Measurements from ENCODE around the gene EPB41L4B.

EPB41L4B gene

DNA sequence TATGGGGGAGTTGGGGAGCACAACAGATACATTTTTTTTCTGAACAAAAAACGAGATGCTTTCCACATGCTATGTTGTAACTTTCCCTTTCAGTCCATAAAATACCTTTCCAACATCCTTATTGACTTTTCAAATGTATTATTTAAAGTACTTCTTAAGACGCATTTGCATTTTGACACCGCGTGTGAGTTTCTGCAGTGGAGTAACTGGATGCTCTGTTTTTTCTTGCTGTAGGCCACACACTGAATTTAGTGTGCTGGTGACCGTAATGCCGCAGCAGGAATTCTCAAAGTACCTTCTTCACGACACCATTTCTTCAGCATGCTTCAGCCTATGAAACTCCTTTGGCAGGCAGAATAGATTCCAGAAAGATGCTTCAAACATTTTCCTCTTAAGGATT lies 14.3 kb upstream of the EPB41L4B start:
- no peak overlapping the region for H3K27ac ChIP-seq

DNA sequence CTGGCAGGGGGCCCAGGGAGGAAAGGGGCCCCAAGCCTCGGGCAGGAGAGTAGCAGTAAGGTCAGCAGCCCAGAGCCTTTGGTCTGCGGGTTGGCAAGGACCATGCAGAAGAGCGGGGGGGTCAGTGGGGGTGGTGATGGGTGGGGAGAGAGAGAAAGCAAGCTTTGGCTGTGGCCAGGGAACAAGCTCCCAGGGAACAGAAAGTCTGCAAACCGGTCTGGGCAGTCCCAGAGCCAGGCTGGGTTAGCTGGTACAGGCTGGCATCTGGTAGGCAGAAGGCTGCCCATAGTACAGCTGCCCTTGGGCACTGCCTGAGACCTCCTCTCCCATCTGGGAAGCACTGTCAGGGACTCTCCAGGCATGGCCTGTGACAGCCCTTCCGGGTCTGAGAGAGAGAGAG lies 10.5 kb upstream of the EPB41L4B start:
- no peak overlapping the region for H3K27ac ChIP-seq
- TF ChIP-seq, protein P1, sequence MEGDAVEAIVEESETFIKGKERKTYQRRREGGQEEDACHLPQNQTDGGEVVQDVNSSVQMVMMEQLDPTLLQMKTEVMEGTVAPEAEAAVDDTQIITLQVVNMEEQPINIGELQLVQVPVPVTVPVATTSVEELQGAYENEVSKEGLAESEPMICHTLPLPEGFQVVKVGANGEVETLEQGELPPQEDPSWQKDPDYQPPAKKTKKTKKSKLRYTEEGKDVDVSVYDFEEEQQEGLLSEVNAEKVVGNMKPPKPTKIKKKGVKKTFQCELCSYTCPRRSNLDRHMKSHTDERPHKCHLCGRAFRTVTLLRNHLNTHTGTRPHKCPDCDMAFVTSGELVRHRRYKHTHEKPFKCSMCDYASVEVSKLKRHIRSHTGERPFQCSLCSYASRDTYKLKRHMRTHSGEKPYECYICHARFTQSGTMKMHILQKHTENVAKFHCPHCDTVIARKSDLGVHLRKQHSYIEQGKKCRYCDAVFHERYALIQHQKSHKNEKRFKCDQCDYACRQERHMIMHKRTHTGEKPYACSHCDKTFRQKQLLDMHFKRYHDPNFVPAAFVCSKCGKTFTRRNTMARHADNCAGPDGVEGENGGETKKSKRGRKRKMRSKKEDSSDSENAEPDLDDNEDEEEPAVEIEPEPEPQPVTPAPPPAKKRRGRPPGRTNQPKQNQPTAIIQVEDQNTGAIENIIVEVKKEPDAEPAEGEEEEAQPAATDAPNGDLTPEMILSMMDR (IDR thresholded peaks at IDR 0.05) = no peak
- no peak for DNase-seq (ENCODE audit: low spot score)
- H3K4me3 ChIP-seq = no peak overlapping the region

More for the DNA sequence above, 14.3 kb upstream of the EPB41L4B start:
- no peak for DNase-seq (ENCODE audit: low spot score)
- TF ChIP-seq, protein P1 (IDR thresholded peaks at IDR 0.05) = no peak
- no peak overlapping the region for H3K4me3 ChIP-seq

DNA sequence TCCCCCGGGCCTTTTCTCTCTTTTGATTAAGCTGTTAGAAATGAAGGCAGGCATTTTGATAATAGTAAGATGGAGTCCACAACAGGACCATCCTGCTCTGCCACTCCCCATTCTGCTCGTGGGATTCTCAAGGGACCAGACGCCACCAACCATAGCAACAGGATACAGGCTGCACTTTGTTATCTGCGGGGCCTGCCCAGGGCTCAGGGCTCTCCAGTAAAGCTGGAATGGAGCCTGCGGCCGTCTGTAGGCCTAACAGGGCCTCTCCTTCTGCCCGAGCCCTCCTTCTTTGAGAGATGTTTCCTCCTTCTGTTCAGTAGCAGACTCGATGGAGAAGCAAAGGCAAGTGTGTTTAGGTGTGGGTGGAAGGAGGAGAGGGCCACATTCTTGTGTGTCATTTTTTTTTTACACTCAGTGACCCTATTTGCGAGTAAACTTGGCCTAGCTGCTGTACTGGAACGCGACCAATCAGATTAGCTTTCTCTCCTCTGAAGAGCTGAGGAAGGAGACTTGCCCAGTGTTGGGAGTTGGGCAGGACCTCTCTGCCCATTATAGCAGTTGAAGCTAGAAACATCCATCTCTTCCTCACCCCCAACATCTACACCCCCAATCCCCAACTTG lies 8.9 kb upstream of the EPB41L4B start:
- H3K27ac ChIP-seq = no peak overlapping the region
- DNase-seq (ENCODE audit: low spot score) = no peak
- peak overlapping the region; percentile 20 for H3K4me3 ChIP-seq

DNA sequence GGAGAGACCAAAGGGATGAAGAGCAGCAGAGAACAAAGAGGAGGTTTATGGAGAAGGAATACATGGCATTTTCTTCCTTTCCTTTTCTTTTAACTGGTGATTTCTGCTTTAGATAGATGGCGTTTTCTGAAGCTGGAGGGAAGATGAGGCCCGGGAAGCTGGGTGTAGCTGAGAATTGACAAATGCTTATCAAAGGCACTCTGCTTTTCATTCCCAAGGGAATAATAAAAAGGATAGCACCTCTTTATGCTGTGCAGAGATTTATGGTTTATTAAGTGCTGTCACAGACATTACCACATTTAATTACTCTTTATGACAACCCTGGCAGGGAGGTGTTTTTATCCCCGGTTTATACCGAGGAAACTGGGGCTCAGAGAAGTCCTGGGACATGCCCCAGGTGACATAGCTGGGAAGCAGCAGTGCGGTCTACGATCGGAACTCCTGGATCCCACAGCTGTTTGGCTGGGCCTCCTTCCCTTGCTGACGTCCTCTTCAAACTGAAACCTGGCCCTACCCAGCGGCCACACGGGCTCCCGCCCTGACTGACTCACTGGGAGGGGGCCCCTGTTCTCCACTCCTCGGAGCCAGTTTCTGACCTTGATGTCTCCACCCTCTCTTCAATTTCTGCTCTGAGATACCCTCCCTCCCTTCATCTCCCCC lies 8.2 kb upstream of the EPB41L4B start:
- TF ChIP-seq, protein P1 (IDR thresholded peaks at IDR 0.05) = no peak

More for the DNA sequence above, 8.9 kb upstream of the EPB41L4B start:
- TF ChIP-seq, protein P1 (IDR thresholded peaks at IDR 0.05) = no peak

DNA sequence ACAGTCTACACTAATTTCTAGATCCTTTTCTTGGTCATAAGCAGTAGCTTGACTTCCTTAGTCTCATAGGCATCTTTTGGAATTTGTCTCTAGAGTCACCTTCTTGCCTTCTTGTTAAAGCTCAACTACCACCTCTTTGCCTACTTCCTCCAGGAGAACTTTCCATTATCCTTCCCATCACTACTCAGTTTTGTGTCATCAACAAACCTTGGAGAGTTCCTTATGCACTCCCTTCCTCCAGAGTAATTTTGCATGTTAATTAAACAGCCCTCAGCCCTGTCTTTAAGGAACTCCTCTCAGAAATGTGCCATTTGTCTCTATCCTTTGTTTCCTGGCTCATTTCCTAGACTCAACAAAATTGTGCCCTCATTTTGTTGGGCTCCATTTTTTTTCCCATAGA lies 4.2 kb upstream of the EPB41L4B start:
- no peak overlapping the region for H3K27ac ChIP-seq
- no peak for DNase-seq (ENCODE audit: low spot score)
- TF ChIP-seq, protein P1 (IDR thresholded peaks at IDR 0.05) = no peak
- no peak overlapping the region for H3K4me3 ChIP-seq

More for the DNA sequence above, 8.2 kb upstream of the EPB41L4B start:
- H3K27ac ChIP-seq = no peak overlapping the region
- no peak for DNase-seq (ENCODE audit: low spot score)
- peak overlapping the region; percentile 20 for H3K4me3 ChIP-seq

DNA sequence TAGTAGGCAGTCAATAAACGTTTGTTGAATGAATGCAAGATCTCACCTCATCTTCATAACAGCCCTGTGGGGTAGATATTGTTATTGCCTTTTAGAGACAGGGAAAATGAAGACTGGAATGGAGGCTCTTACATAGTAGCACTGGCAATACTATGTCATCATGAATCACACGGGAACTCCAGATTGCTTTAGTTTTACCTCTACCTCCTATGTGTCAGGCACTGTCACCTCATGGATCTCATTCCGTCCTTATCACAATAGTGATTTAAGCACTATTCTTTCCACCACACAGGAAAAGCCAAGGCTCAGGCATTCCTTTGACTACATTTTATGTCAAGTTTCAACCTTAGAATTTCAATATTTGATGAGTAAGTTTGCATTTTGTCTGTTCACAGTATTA lies 2.9 kb upstream of the EPB41L4B start:
- Histone ChIP-seq H3K4me3 (no peak overlapping the region), H3K27ac (no peak overlapping the region)
- TF ChIP-seq, protein P1 (IDR thresholded peaks at IDR 0.05) = no peak
- no peak for DNase-seq (ENCODE audit: low spot score)

DNA sequence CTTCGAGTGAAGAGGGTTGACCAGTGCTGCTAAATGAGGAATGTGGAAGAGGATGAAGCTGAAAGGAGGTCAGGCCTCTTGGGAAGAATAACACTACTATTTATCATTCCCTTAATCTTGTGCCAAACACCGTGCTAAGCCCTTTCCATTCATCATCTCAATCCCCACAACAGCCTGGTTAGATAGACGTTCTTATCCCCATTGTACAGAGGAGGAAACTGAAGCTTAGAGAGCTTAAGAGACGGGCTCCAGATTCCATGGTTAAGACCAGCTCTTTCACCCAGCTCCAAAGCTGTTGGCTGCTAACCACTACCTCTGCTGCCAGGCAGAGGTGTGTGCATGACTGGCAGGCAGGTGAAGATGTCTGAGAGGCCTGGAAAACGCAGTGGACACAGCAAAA lies 868 bp upstream of the EPB41L4B start:
- no peak overlapping the region for H3K27ac ChIP-seq
- no peak for DNase-seq (ENCODE audit: low spot score)
- TF ChIP-seq, protein P1 (IDR thresholded peaks at IDR 0.05) = no peak

More for the DNA sequence above, 868 bp upstream of the EPB41L4B start:
- no peak overlapping the region for H3K4me3 ChIP-seq
